Fibroblast of peridontal ligament (primary cell): ENCODE results near the gene P3H4.

Experiments used
- DNase-seq: peaks from one replicate; pipeline ENCODE4 v3.0.0-alpha.2; 2010; ENCODE audit errors: extremely low read depth

P3H4 gene

GRCh38 chr17:41769985-41770384, 41.8 kb downstream of the P3H4 start:
- DNase-seq, result no peak

DNA sequence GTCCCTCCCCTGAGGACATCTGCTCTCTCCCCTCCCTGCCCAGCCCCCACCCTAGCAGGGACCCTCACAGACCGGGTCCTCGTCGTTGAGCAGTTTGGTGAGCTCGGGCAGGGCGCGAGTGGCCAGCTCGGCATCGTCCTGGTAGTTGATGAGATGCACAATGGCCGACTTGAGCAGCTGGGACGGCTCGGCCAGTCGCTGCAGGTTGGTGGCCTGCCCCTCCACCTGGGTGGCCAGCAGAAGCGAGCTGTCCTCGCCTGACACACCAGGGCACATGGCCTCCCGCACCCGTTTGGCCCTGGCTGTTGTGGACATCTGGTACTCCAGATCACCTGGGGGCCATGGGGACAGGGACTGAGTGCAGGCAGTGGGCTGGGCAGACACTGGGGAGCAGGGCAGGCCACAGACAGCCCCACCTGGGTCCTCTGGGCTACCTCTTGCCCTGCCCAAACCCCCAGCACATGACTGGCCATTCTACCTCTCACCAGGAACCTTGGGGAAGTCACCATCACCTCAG, 42.3 kb downstream of the P3H4 start:
- DNase-seq, result no peak

- DNase-seq, result no peak
Observed at GRCh38 chr17:41768682-41769288, 43.0 kb downstream of the P3H4 start.

GRCh38 chr17:41767324-41768042, 44.3 kb downstream of the P3H4 start:
- DNase-seq, result no peak

- DNase-seq, result no peak
Observed at GRCh38 chr17:41766135-41766534, 45.6 kb downstream of the P3H4 start.

DNA sequence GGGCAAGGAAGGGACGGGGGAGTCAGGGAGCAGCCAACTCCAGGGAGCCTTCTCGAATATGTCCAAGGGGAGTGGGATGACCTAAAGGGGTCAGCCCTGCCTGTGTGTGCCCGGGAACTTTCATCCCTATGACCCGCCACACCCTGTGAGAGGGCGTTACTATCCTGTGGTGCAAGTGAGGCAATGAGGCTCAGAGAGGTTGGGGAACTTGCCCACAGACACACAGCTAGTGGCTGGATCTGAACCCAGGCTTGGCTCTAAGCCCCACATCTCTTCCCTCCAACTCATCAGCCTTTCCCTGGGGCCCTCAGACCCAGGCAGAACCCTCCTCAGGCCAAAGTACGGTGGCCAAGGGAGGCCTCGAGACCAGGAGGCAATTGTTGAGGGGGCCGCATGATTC, 48.4 kb downstream of the P3H4 start:
- DNase-seq, result no peak

GRCh38 chr17:41762841-41763240, 48.9 kb downstream of the P3H4 start:
- no peak for DNase-seq

GRCh38 chr17:41762391-41762790, 49.4 kb downstream of the P3H4 start:
- no peak for DNase-seq

DNA sequence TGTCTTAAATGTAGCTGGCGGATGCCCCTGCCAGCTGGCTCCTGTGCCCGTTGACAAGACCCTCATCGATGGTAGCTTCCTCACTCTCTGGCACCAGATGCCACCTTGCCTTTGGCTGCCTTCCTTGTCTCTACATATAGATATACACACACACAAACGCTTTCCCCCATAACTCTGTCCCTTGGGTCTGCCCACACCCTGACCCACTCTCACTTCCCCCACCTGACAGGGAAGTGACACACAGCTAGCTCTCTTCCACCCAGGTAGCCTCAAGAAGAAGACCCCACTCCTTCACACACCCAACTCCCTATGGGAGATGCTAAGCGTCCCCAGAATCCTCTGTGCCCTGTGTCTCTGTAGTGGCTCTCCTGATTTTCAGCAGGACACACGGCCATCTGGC, 50.9 kb downstream of the P3H4 start:
- no peak for DNase-seq

DNA sequence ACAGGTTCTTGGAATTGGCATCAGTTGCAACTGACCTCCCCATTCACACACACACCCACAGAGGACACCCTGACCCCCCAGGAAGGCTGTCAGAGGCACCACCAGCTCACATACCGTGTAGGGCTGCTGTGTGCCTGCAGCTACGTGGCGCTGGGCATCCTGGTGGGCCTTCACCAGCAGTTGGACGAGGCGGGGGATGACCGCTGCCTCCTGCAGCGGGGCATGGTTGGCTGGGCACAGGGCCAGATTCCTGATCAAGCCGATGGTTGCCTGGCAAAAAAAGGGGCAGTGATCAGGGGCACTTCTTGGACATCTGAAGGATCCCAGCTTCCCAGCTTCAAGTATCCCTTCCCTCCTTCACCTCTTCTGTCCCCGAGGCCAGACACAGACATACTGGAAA, 53.1 kb downstream of the P3H4 start:
- no peak for DNase-seq

DNA sequence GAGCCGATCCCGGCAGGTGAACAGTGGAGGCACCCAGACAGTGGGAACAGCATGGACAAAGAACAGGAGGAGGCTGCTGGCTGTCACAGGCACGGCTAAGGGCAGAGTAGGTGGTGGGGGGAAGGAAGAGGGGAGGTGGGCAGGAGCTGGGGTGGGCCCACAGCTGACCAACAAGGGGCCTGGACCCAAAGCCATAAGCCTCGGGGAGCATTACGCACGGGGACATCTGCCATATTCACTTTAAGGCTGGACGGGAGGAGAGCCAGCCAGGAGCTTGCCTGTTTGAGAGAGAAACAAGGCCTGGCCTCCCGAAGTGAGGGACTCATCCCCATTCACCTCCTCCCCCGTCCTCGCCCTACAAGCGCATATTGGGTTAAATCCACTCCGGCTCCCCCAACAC, 57.7 kb downstream of the P3H4 start:
- DNase-seq, result no peak
